ENCODE measurements around the gene RBM15. TPM values are rescaled to one million over a fixed set of nuclear protein-coding genes. Genes with fewer than 3 reads are reported as not detected.

The RBM15 gene
- polyA plus RNA-seq, 4 donors: 1.6 to 13.9 (median 3.7) TPM

DNA sequence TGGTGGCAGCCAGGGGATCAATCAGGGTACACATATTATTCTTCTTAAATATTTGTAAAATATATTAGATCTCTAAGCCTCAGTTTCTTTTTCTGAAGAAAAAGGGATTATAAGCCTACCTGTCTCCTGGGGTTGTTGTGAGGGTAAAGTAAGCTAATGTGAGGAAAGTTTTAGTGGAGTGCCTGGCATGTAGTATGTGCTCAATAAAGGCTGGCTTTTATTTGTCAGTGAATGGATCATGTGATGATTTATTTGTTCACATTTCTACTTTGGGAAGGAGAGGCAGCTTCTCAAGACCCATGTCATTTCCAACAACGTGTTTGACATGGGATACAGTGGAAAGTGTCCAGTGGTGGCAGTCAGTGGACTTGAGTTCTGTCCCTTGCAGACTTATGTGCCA, 12.4 kb upstream of the RBM15 start:
- 61 to 74% (median 65%) methylated on average over 1 of the region's 1 CpG for WGBS, 3 donors
- FAIRE-seq: no peak
- H3K4me3 ChIP-seq (ENCODE audit: low read depth in 1 of 3, low read length in 3 of 3): no peak overlapping the region

DNA sequence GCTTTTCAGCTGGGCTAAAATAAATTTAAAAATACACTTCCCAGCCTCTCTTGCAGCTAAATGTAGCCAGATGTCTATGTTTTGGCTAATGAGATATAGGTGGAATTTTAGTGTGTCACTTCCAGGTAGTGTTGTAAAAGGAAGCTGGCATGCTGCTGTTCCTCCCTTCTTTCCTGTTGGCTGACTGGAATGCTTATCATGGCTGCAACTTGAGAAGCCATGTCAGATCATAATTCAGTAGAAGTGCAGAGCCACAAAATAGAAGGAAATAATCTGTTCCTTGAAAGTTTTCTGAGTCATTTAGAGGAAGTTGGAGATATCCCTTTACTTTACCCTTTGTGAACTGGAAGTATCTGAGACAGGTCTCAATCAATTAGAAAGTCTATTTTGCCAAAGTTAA, 10.9 kb upstream of the RBM15 start:
- FAIRE-seq (no peak), DNase-seq (no peak)
- Histone ChIP-seq H3K27me3 (ENCODE audit: control insufficient read depth in 3 of 3, insufficient read depth in 3 of 3, low read length in 3 of 3) (no peaks in the 10 kb centered on the region), H3K9me3 (ENCODE audit: control insufficient read depth in 2 of 2, insufficient read depth in 1 of 2, low read depth in 1 of 2, low read length in 1 of 2) (peaks cover 0 to 4% of the 10 kb centered on the region in 2 donors), H3K36me3 (ENCODE audit: control insufficient read depth in 3 of 3, insufficient read depth in 2 of 3, low read depth in 1 of 3, low read length in 3 of 3) (no peaks in the 10 kb centered on the region), H3K27ac (ENCODE audit: low read depth in 1 of 3, low read length in 2 of 3) (no peak overlapping the region), H3K4me1 (ENCODE audit: control insufficient read depth in 3 of 3, insufficient read depth in 2 of 3, low read depth in 1 of 3, low read length in 2 of 3) (no peaks in the 10 kb centered on the region), H3K4me3 (ENCODE audit: low read depth in 1 of 3, low read length in 3 of 3) (no peak overlapping the region)

More for the DNA sequence above, 12.4 kb upstream of the RBM15 start:
- DNase-seq: no peak
- Histone ChIP-seq H3K36me3 (ENCODE audit: control insufficient read depth in 3 of 3, insufficient read depth in 2 of 3, low read depth in 1 of 3, low read length in 3 of 3) (no peaks in the 10 kb centered on the region), H3K27ac (ENCODE audit: low read depth in 1 of 3, low read length in 2 of 3) (no peak overlapping the region), H3K27me3 (ENCODE audit: control insufficient read depth in 3 of 3, insufficient read depth in 3 of 3, low read length in 3 of 3) (no peaks in the 10 kb centered on the region), H3K4me1 (ENCODE audit: control insufficient read depth in 3 of 3, insufficient read depth in 2 of 3, low read depth in 1 of 3, low read length in 2 of 3) (no peaks in the 10 kb centered on the region), H3K9me3 (ENCODE audit: control insufficient read depth in 2 of 2, insufficient read depth in 1 of 2, low read depth in 1 of 2, low read length in 1 of 2) (peaks cover 0 to 4% of the 10 kb centered on the region in 2 donors)

DNA sequence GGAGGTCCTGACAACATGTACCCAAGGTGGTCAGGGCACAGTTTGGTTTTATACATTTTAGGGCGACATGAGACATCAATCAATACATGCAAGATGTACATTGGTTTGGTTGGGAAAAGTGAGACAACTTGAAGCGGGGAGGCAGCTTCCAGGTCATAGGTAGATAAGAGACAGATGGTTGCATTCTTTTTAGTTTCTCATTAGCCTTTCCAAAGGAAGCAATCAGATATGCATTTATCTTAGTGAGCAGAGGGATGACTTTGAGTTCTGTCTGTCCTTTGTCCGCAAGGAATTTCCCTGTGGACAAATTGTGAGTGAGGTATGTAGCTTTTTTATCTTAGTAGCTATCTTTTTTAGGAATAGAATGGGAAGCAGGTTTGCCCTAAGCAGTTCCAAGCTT, 10.5 kb upstream of the RBM15 start:
- DNase-seq: no peak
- H3K9me3 ChIP-seq (ENCODE audit: control insufficient read depth in 2 of 2, insufficient read depth in 1 of 2, low read depth in 1 of 2, low read length in 1 of 2): peaks cover 0 to 4% of the 10 kb centered on the region in 2 donors
- no peaks in the 10 kb centered on the region for H3K4me1 ChIP-seq (ENCODE audit: control insufficient read depth in 3 of 3, insufficient read depth in 2 of 3, low read depth in 1 of 3, low read length in 2 of 3)
- no peak for FAIRE-seq
- H3K4me3 ChIP-seq (ENCODE audit: low read depth in 1 of 3, low read length in 3 of 3): no peak overlapping the region
- no peaks in the 10 kb centered on the region for H3K36me3 ChIP-seq (ENCODE audit: control insufficient read depth in 3 of 3, insufficient read depth in 2 of 3, low read depth in 1 of 3, low read length in 3 of 3)
- no peaks in the 10 kb centered on the region for H3K27me3 ChIP-seq (ENCODE audit: control insufficient read depth in 3 of 3, insufficient read depth in 3 of 3, low read length in 3 of 3)
- WGBS, 3 donors: 93 to 98% (median 96%) methylated on average over 3 of the region's 3 CpGs
- H3K27ac ChIP-seq (ENCODE audit: low read depth in 1 of 3, low read length in 2 of 3): no peak overlapping the region

DNA sequence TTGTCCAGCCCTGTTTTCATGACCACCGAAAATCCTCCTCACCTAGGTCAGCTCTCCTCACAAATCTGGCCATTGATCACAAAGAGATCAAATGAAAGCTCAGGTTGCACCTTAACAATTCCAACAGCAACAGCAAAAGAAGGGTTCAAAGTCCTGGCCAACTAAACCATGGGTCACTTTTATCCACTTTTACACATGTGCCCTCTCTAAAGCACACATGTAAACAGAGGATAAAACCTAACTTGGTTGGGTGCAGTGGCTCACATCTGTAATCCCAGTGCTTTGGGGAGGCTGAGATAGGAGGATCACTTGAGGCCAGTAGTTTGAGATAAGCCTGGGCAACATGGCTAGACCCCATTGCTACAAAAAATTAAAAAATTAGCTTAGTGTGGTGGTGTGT, 3.9 kb upstream of the RBM15 start:
- Histone ChIP-seq H3K9me3 (ENCODE audit: control insufficient read depth in 2 of 2, insufficient read depth in 1 of 2, low read depth in 1 of 2, low read length in 1 of 2) (peaks cover 0 to 1% of the 10 kb centered on the region in 2 donors), H3K27ac (ENCODE audit: low read depth in 1 of 3, low read length in 2 of 3) (peak overlapping the region in 1 of 3 donors; percentile 22), H3K4me1 (ENCODE audit: control insufficient read depth in 3 of 3, insufficient read depth in 2 of 3, low read depth in 1 of 3, low read length in 2 of 3) (peaks cover 4 to 14% (median 4%) of the 10 kb centered on the region in 3 donors), H3K27me3 (ENCODE audit: control insufficient read depth in 3 of 3, insufficient read depth in 3 of 3, low read length in 3 of 3) (no peaks in the 10 kb centered on the region), H3K36me3 (ENCODE audit: control insufficient read depth in 3 of 3, insufficient read depth in 2 of 3, low read depth in 1 of 3, low read length in 3 of 3) (peaks cover 0 to 2% (median 0%) of the 10 kb centered on the region in 3 donors), H3K4me3 (ENCODE audit: low read depth in 1 of 3, low read length in 3 of 3) (no peak overlapping the region)
- DNase-seq (peak; percentile 22 to 55), FAIRE-seq (no peak)
- 54 to 77% (median 57%) methylated on average over 1 of the region's 1 CpG for WGBS, 3 donors

DNA sequence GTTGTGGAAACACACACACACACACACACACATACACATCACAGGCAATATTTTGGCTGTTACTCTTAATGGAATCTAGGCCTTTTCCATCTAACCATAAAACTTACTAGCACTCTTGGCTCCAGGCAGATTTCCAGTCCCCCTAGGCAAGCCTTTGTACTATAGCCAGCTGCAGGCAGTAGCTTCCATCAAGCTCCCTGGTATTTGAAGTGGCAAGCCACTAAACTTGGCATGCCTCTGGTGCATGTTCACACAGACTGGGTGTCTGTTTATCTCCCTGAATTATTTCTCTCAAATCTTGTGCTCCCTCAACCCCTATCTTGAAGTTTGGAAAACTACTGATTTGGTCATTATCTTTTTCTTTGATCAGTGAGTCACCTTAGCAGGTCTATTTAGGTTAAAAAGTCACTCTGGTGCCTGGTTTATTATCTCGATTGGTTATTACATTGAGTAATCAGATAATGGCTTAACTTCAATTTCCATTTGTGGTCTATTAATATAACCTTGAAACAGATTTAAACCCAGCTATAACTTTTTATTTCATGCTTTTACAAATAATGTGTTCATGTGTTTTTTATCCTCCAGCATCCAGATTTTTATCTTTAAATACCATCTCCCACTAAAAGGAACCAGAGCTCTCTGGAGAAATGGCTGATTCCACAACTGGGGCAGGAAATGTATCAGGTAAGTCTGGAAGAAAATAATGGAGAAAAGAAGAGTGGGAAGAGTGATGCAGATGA, 2.7 kb upstream of the RBM15 start:
- peak; percentile 49 to 62 for DNase-seq
- Histone ChIP-seq H3K27me3 (ENCODE audit: control insufficient read depth in 3 of 3, insufficient read depth in 3 of 3, low read length in 3 of 3) (no peaks in the 10 kb centered on the region), H3K27ac (ENCODE audit: low read depth in 1 of 3, low read length in 2 of 3) (peak overlapping the region in 2 of 3 donors; percentile 61 to 64), H3K4me3 (ENCODE audit: low read depth in 1 of 3, low read length in 3 of 3) (peak overlapping the region in 1 of 3 donors; percentile 17), H3K36me3 (ENCODE audit: control insufficient read depth in 3 of 3, insufficient read depth in 2 of 3, low read depth in 1 of 3, low read length in 3 of 3) (peaks cover 0 to 14% (median 0%) of the 10 kb centered on the region in 3 donors), H3K4me1 (ENCODE audit: control insufficient read depth in 3 of 3, insufficient read depth in 2 of 3, low read depth in 1 of 3, low read length in 2 of 3) (peaks cover 11 to 26% (median 12%) of the 10 kb centered on the region in 3 donors), H3K9me3 (ENCODE audit: control insufficient read depth in 2 of 2, insufficient read depth in 1 of 2, low read depth in 1 of 2, low read length in 1 of 2) (no peaks in the 10 kb centered on the region)
- no peak for FAIRE-seq
- WGBS, 3 donors: 0 to 54% (median 34%) methylated on average over 1 of the region's 1 CpG

DNA sequence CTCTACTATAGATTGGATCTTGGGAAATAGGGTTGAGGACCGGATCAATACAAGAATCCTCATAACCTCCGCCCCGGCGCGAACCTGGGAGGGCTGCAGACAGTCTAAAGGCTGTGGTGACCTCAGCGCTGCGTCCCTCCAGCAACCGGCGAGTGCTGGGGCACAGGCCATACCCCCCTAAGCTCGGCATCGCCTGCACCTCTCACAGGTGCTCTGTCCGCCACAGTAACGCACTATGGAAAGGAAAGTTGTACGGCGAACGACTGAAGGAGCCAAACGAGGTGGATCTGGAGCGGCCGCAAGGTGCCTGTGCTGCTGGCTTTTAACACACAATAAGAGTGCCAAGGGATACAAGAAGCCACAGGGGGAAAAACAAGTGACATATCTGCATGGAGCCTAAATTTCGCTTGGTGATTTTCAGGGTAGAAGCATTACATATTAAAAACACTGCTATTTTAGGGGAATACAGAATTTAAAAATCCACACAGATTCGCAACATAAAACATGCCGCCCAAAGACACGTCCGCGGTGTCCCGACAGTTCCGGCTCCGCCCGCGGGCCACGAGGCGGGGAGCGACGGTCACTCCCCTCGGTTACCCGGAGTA, 1.4 kb upstream of the RBM15 start:
- Histone ChIP-seq H3K36me3 (ENCODE audit: control insufficient read depth in 3 of 3, insufficient read depth in 2 of 3, low read depth in 1 of 3, low read length in 3 of 3) (peaks cover 0 to 21% (median 3%) of the 10 kb centered on the region in 3 donors), H3K4me3 (ENCODE audit: low read depth in 1 of 3, low read length in 3 of 3) (peak overlapping the region; percentile 45 to 81 (median 63)), H3K27ac (ENCODE audit: low read depth in 1 of 3, low read length in 2 of 3) (peak overlapping the region; percentile 97 to 99 (median 98)), H3K4me1 (ENCODE audit: control insufficient read depth in 3 of 3, insufficient read depth in 2 of 3, low read depth in 1 of 3, low read length in 2 of 3) (peaks cover 15 to 32% (median 18%) of the 10 kb centered on the region in 3 donors), H3K9me3 (ENCODE audit: control insufficient read depth in 2 of 2, insufficient read depth in 1 of 2, low read depth in 1 of 2, low read length in 1 of 2) (no peaks in the 10 kb centered on the region), H3K27me3 (ENCODE audit: control insufficient read depth in 3 of 3, insufficient read depth in 3 of 3, low read length in 3 of 3) (no peaks in the 10 kb centered on the region)
- DNase-seq (peak in 1 of 2 donors; percentile 68), FAIRE-seq (no peak)
- 0 to 1% (median 0%) methylated on average over 36 of the region's 36 CpGs for WGBS, 3 donors

DNA sequence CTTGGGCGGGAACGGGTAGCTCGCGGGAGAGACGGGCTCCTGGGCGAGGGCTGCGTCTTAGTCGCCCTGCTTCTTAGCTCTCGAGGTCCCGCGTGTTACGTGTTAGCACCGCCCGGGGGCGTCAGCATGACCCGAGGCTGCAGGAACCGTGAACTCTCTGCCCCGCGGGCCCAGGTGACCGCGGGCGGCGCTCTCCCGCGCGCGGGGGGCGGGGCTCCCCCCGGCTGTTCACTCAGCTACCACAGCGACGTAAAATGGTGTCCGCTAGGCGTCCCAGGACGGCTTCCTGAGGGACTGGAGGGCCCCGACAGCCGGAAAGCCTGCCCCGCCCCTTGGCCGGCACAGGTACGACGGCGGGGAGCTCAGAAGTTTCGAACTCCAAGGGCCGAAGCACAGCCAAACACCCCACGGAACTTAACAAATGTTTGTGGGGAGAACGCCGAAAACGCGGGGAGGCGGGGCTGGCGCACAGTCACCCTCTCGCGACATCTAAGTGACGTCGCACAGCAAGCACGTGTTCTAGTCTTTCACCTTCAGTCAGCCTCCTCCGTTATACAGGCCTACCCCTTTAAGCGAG, 780 bp upstream of the RBM15 start:
- Histone ChIP-seq H3K9me3 (ENCODE audit: control insufficient read depth in 2 of 2, insufficient read depth in 1 of 2, low read depth in 1 of 2, low read length in 1 of 2) (no peaks in the 10 kb centered on the region), H3K36me3 (ENCODE audit: control insufficient read depth in 3 of 3, insufficient read depth in 2 of 3, low read depth in 1 of 3, low read length in 3 of 3) (peaks cover 0 to 21% (median 3%) of the 10 kb centered on the region in 3 donors), H3K4me3 (ENCODE audit: low read depth in 1 of 3, low read length in 3 of 3) (peak overlapping the region; percentile 45 to 81 (median 63)), H3K27me3 (ENCODE audit: control insufficient read depth in 3 of 3, insufficient read depth in 3 of 3, low read length in 3 of 3) (no peaks in the 10 kb centered on the region), H3K4me1 (ENCODE audit: control insufficient read depth in 3 of 3, insufficient read depth in 2 of 3, low read depth in 1 of 3, low read length in 2 of 3) (peaks cover 15 to 32% (median 20%) of the 10 kb centered on the region in 3 donors), H3K27ac (ENCODE audit: low read depth in 1 of 3, low read length in 2 of 3) (peak overlapping the region; percentile 97 to 99 (median 98))
- FAIRE-seq (no peak), DNase-seq (peak; percentile 95 to 98)
- 0% methylated on average over 48 to 57 of the region's 57 CpGs for WGBS, 3 donors

DNA sequence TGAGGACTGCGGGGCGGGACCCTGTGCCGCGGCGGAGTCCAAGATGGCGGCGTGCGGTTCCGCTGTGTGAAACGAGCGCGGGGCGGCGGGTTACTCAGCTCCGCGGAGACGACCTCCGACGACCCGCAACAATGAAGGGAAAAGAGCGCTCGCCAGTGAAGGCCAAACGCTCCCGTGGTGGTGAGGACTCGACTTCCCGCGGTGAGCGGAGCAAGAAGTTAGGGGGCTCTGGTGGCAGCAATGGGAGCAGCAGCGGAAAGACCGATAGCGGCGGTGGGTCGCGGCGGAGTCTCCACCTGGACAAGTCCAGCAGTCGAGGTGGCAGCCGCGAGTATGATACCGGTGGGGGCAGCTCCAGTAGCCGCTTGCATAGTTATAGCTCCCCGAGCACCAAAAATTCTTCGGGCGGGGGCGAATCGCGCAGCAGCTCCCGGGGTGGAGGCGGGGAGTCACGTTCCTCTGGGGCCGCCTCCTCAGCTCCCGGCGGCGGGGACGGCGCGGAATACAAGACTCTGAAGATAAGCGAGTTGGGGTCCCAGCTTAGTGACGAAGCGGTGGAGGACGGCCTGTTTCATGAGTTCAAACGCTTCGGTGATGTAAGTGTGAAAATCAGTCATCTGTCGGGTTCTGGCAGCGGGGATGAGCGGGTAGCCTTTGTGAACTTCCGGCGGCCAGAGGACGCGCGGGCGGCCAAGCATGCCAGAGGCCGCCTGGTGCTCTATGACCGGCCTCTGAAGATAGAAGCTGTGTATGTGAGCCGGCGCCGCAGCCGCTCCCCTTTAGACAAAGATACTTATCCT, 430 bp downstream of the RBM15 start:
- Histone ChIP-seq H3K27me3 (ENCODE audit: control insufficient read depth in 3 of 3, insufficient read depth in 3 of 3, low read length in 3 of 3) (no peaks in the 10 kb centered on the region), H3K4me3 (ENCODE audit: low read depth in 1 of 3, low read length in 3 of 3) (peak overlapping the region; percentile 95 to 98 (median 97)), H3K4me1 (ENCODE audit: control insufficient read depth in 3 of 3, insufficient read depth in 2 of 3, low read depth in 1 of 3, low read length in 2 of 3) (peaks cover 16 to 37% (median 27%) of the 10 kb centered on the region in 3 donors), H3K27ac (ENCODE audit: low read depth in 1 of 3, low read length in 2 of 3) (peak overlapping the region; percentile 73 to 99 (median 95)), H3K36me3 (ENCODE audit: control insufficient read depth in 3 of 3, insufficient read depth in 2 of 3, low read depth in 1 of 3, low read length in 3 of 3) (peaks cover 0 to 21% (median 3%) of the 10 kb centered on the region in 3 donors), H3K9me3 (ENCODE audit: control insufficient read depth in 2 of 2, insufficient read depth in 1 of 2, low read depth in 1 of 2, low read length in 1 of 2) (no peaks in the 10 kb centered on the region)
- 0 to 1% (median 0%) methylated on average over 76 to 77 of the region's 77 CpGs for WGBS, 3 donors
- no peak for FAIRE-seq
- peak in 1 of 2 donors; percentile 60 for DNase-seq
